Caco-2 (cell line): ENCODE data around the gene MED20. TPM values are rescaled to one million over a fixed set of nuclear protein-coding genes. Genes with fewer than 3 reads are reported as not detected.
A peak's percentile ranks its signal among the peaks of the same experiment; 100 is the strongest.

Source experiments
- Bru-seq: library from RNA; stranded (reverse); fragments of 400-500 nt; gene quantifications from one replicate; lab custom pipeline; 2021; lab: Mats Ljungman, UMichigan
- BruChase-seq, 2 experiments: library from RNA; stranded (reverse); fragments of 400-500 nt; gene quantifications; one replicate each; lab custom pipeline; 2021; lab: Mats Ljungman, UMichigan
- BruUV-seq: library from RNA; stranded (reverse); fragments of 400-500 nt; replicated peaks from 2 replicates; lab custom pipeline; 2021; lab: Mats Ljungman, UMichigan
- CTCF ChIA-PET: fragments of 300-600 bp; sonication (Branson Sonifier 250); formaldehyde crosslinking; loops from one replicate; lab custom pipeline; 2022; ENCODE audit warnings: antibody characterized with exemption; lab: Charles Lee
- POLR2A ChIA-PET: fragments of 300-600 bp; sonication (Branson Sonifier 250); formaldehyde crosslinking; loops from one replicate; lab custom pipeline; 2022; ENCODE audit warnings: antibody characterized with exemption; lab: Charles Lee
- DNase-seq, 2 experiments: peaks; one replicate each; pipeline versions ENCODE4 v3.0.0 to v3.0.0-alpha.2; 2020 to 2022
- H3K27me3 ChIP-seq: replicated peaks from 2 replicates; pipeline ENCODE4 v1.6.0; 2011; ENCODE audit warnings: low read length; ENCODE audit not compliant: control insufficient read depth, insufficient read depth
- H3K36me3 ChIP-seq: 2 replicates; pipeline ENCODE4 v1.5.1; 2011; ENCODE audit warnings: low read length; ENCODE audit not compliant: control insufficient read depth, insufficient read depth
- H3K4me1 ChIP-seq: fragments of 250-450 bp; sonication (Bioruptor Pico); 2 replicates; pipeline ENCODE4 v1.5.1; 2020; ENCODE audit warnings: mild to moderate bottlenecking
- H3K4me3 ChIP-seq: 2 replicates; pipeline ENCODE4 v1.5.1; 2011; ENCODE audit warnings: low read depth, mild to moderate bottlenecking, control low read depth, low read length
- H3K9me3 ChIP-seq: fragments of 250-450 bp; sonication (Bioruptor Pico); 2 replicates; pipeline ENCODE4 v1.5.1; 2020; ENCODE audit warnings: mild to moderate bottlenecking, moderate library complexity
- H3K27ac Mint-ChIP-seq: one replicate; pipeline ENCODE4 v1.8.0; 2022; ENCODE audit warnings: mixed read lengths; ENCODE audit not compliant: unreplicated experiment
- H3K27me3 Mint-ChIP-seq: one replicate; pipeline ENCODE4 v1.8.0; 2022; ENCODE audit warnings: mixed read lengths; ENCODE audit not compliant: insufficient read depth, unreplicated experiment
- H3K36me3 Mint-ChIP-seq: one replicate; pipeline ENCODE4 v1.8.0; 2022; ENCODE audit warnings: mild to moderate bottlenecking, mixed read lengths; ENCODE audit not compliant: insufficient read depth, unreplicated experiment
- H3K4me1 Mint-ChIP-seq: one replicate; pipeline ENCODE4 v1.8.0; 2022; ENCODE audit warnings: low read depth, mixed read lengths; ENCODE audit not compliant: unreplicated experiment
- H3K4me3 Mint-ChIP-seq: one replicate; pipeline ENCODE4 v1.8.0; 2022; ENCODE audit warnings: mild to moderate bottlenecking, moderate library complexity, mixed read lengths; ENCODE audit not compliant: unreplicated experiment
- H3K9me3 Mint-ChIP-seq: one replicate; pipeline ENCODE4 v1.8.0; 2022; ENCODE audit warnings: mixed read lengths; ENCODE audit not compliant: unreplicated experiment
- intact Hi-C: fragments of 100-400 bp; cut with micrococcal nuclease; formaldehyde crosslinking; loops from one replicate; pipeline ENCODE4 v1.10.0; 2022; ENCODE audit not compliant: unreplicated experiment
- long read RNA-seq: library from polyadenylated mRNA; stranded (forward); transcript quantifications from one replicate; pipeline ENCODE4 v2.0.0, GENCODE V29; 2022
- total RNA-seq: library from RNA; stranded (reverse); gene quantifications from 2 replicates; pipeline ENCODE4 v1.2.3, GENCODE V29; 2022
- TF ChIP-seq, protein P1 (sequence below), 2 experiments: fragments of 200-600 bp in 1 of 2; IDR thresholded peaks; 1 replicate in 1 of 2; 2 replicates in 1 of 2; pipeline versions ENCODE4 v1.5.1 to v1.8.0; 2011 to 2022; ENCODE audit warnings: antibody characterized with exemption in 1 of 2, control low read depth in 1 of 2, inconsistent platforms in 1 of 2, low read depth in 1 of 2, low read length in 1 of 2, mild to moderate bottlenecking in 1 of 2, moderate library complexity in 1 of 2; ENCODE audit not compliant: insufficient read depth in 1 of 2, severe bottlenecking in 1 of 2, unreplicated experiment in 1 of 2

Gene MED20
- total RNA-seq (40.0 and 43.7 TPM in 2 replicates), Bru-seq, nascent RNA (percentile 73 among the genes with signal in this experiment), BruChase-seq, experiment 1, labeled RNA remaining after a 2-hour chase (percentile 81 among the genes with signal in this experiment), BruChase-seq, experiment 2, labeled RNA remaining after a 6-hour chase (percentile 83 among the genes with signal in this experiment)
- long read RNA-seq, transcript MED20-201 (4 exons, 2,438 nt) = major isoform, 83 of 101 reads
- long read RNA-seq, transcript MED20-207 (3 exons, 1,481 nt) = minor isoform, 5 of 101 reads
- long read RNA-seq, partial matches to known transcripts = 1 of 101 reads
- long read RNA-seq, other reads (novel, unspliced or antisense) = 12 of 101 reads

GRCh38 chr6:41920921-41921711 lies at the start of gene MED20, which contains the start of gene BYSL:
MED20 (minus strand) TSS chr6:41921139; CDS start chr6:41921018, 121 bp downstream.
BYSL (plus strand) TSS chr6:41921499; CDS start chr6:41921563, 64 bp downstream.
- no peaks in the 10 kb centered on the region for H3K9me3 Mint-ChIP-seq
- DNase-seq = peak; percentile 92
- TF ChIP-seq, protein P1, sequence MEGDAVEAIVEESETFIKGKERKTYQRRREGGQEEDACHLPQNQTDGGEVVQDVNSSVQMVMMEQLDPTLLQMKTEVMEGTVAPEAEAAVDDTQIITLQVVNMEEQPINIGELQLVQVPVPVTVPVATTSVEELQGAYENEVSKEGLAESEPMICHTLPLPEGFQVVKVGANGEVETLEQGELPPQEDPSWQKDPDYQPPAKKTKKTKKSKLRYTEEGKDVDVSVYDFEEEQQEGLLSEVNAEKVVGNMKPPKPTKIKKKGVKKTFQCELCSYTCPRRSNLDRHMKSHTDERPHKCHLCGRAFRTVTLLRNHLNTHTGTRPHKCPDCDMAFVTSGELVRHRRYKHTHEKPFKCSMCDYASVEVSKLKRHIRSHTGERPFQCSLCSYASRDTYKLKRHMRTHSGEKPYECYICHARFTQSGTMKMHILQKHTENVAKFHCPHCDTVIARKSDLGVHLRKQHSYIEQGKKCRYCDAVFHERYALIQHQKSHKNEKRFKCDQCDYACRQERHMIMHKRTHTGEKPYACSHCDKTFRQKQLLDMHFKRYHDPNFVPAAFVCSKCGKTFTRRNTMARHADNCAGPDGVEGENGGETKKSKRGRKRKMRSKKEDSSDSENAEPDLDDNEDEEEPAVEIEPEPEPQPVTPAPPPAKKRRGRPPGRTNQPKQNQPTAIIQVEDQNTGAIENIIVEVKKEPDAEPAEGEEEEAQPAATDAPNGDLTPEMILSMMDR (IDR thresholded peaks at IDR 0.05; ENCODE audit: insufficient read depth in 1 of 2, low read depth in 1 of 2, low read length in 1 of 2, severe bottlenecking in 1 of 2, unreplicated experiment in 1 of 2) = peak; percentile 94 to 95
- POLR2A ChIA-PET = interaction anchor here (0.5 to 2.0 kb wide), 11 partner anchors 15 to 707 kb away, joined by 3 to 26 read pairs (median 7); partner anchors contain the start of genes C6orf132, CCND3, FRS3 and TOMM6
- peaks cover 19% of the 10 kb centered on the region for H3K4me1 Mint-ChIP-seq
- H3K4me1 ChIP-seq = peaks cover 9% of the 10 kb centered on the region; the same call in 1 of the 2 replicates
- no peaks in the 10 kb centered on the region for H3K9me3 ChIP-seq
- H3K4me3 ChIP-seq = peak within 1 kb of the TSS; percentile 98
- peaks cover 4% of the 10 kb centered on the region for H3K36me3 ChIP-seq
- peak within 1 kb of the TSS; percentile 98 for H3K27ac Mint-ChIP-seq
- H3K27me3 Mint-ChIP-seq = no peaks in the 10 kb centered on the region
- no peaks in the 10 kb centered on the region for H3K27me3 ChIP-seq
- BruUV-seq = no TSS peak
- peaks cover 53% of the 10 kb centered on the region for H3K36me3 Mint-ChIP-seq
- CTCF ChIA-PET = interaction anchor here (0.5 to 2.2 kb wide), 24 partner anchors 12 to 643 kb away, joined by 3 to 23 read pairs (median 4); partner anchors contain the start of genes CCND3, FRS3, TAF8 and TOMM6
- intact Hi-C loops = loop anchor here (1.0 to 5.0 kb wide), 7 partner anchors 15 to 134 kb away; partner anchors contain the start of genes CCND3, TOMM6 and USP49
- H3K4me3 Mint-ChIP-seq = peak within 1 kb of the TSS; percentile 88

DNA sequence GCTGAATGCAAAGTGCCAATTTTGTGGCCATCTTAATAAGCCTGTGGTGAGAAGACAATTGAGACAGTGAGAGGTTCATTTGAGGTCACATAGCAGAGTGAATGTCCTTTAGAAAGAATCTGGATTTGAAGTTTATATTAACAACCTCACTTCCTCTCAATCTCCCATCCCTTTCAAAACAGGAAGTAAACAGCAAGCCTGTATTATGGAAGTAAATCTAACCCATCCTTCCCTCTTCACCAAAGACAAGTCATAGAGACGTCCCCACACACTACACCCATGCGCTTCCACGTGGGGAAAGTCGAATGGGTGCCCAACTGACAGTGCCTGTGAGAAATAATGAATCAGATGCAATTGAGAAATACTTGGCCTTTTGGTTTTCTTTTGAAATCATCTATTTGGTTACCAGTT lies 49.5 kb upstream of the MED20 start:
- H3K36me3 ChIP-seq = no peaks in the 10 kb centered on the region
- no peak overlapping the region for H3K4me3 ChIP-seq
- Mint-ChIP-seq H3K9me3 (no peaks in the 10 kb centered on the region), H3K36me3 (no peaks in the 10 kb centered on the region), H3K27ac (no peak overlapping the region), H3K4me1 (no peaks in the 10 kb centered on the region), H3K27me3 (no peaks in the 10 kb centered on the region), H3K4me3 (no peak overlapping the region)
- intact Hi-C loops = no loop called here
- BruUV-seq = no TSS peak
- CTCF ChIA-PET = no interaction called here
- no peaks in the 10 kb centered on the region for H3K9me3 ChIP-seq
- POLR2A ChIA-PET = no interaction called here
- H3K27me3 ChIP-seq = no peaks in the 10 kb centered on the region
- DNase-seq = no peak
- H3K4me1 ChIP-seq = peaks cover 16% of the 10 kb centered on the region
- TF ChIP-seq, protein P1 (IDR thresholded peaks at IDR 0.05; ENCODE audit: insufficient read depth in 1 of 2, low read depth in 1 of 2, low read length in 1 of 2, severe bottlenecking in 1 of 2, unreplicated experiment in 1 of 2) = no peak
